NCI-H446 treated with DMSO at 0.1 percent for 48 hours (cell line): ENCODE data around the gene ANKS1B.
"Not testable (repeated sequence)": the region's sequence is repeated elsewhere in the genome, so short reads cannot be mapped to it uniquely, and the experiment has no call there.

Experiments used
- DNase-seq: peaks from one replicate; lab custom pipeline; 2025; lab: John Stamatoyannopoulos, UW

ANKS1B gene

GRCh38 chr12:98870504-98870903 is 1114.2 kb downstream of the ANKS1B start:
- no peak for DNase-seq

- no peak for DNase-seq
Observed at GRCh38 chr12:98869886-98870503, 1114.7 kb downstream of the ANKS1B start.

GRCh38 chr12:98868538-98868937 is 1116.2 kb downstream of the ANKS1B start:
- no peak for DNase-seq

DNA sequence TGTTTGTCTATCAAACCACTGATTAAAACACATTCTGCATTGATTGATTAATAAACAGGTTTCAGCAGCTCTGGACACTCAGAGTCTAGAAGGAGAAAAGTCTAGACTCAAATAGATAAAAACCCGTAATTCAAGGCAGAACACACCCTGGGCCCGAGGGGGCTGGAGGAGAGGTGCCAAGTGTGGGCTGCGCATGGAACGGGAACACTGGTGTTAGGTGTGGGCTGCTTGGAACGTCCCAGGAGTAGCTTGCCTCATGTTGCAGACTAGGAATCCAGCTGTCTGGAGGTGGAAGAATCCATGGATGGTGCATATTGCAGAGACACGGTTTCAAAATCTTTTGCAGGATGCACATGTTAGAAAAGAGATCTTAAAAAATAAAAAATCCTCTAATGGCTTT is 1116.7 kb downstream of the ANKS1B start:
- no peak for DNase-seq

GRCh38 chr12:98864363-98864762 is 1120.4 kb downstream of the ANKS1B start:
- no peak for DNase-seq

GRCh38 chr12:98863167-98863566 is 1121.6 kb downstream of the ANKS1B start:
- no peak for DNase-seq

GRCh38 chr12:98861251-98861650 is 1123.5 kb downstream of the ANKS1B start:
- DNase-seq: no peak

- no peak for DNase-seq
Observed at GRCh38 chr12:98856897-98857540, 1127.7 kb downstream of the ANKS1B start.

DNA sequence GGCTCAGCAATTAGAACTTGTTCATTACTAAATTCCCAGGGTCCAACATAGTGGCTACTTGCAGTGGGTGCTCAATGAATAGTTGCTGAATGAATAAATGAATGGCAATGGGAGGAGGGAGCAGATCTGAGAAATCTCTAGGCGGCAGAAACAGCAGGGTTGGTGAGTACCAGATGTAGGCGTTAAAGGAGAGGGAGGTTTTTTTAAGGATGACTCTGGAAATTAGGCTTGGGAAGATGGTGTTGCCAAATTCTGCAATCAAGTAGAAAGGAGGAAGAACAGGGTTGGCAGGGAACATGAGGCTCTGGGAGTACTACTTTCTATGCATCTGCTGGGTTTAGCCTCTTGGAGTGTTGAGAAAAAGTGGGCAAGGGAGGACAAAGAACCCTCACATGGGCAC is 1132.6 kb downstream of the ANKS1B start:
- peak; percentile 38 for DNase-seq

- DNase-seq: no peak
Observed at GRCh38 chr12:98847242-98847641, 1137.5 kb downstream of the ANKS1B start.

- no peak for DNase-seq
Observed at GRCh38 chr12:98845957-98846356, 1138.8 kb downstream of the ANKS1B start.

- DNase-seq: no peak
Observed at GRCh38 chr12:98840325-98840724, 1144.4 kb downstream of the ANKS1B start.

- DNase-seq: no peak
Observed at GRCh38 chr12:98838231-98838647, 1146.5 kb downstream of the ANKS1B start.

DNA sequence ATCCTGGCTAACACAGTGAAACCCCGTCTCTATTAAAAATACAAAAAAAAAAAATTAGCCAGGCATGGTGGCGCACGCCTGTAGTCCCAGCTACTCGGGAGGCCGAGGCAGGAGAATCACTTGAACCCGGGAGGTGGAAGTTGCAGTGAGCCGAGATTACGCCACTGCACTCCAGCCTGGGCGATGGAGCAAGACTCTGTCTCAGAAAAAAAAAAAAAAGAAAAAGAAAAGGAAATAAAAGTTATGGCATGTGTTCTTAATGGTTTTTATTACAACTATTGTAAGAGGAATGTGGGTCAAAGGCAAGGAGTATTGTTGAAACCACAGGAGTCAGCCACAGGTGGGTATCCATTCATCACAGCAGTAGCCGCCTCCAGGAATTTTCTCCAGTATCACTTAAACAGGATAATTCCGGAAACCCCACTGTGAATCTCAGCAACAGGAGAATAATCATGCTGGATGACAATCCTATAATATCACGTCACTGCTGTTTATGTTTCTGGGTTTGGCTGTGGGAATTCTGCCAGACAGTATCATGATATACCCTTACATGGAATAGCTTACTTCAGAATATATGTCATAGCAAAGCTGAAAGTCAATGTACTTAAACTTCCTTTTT is 1147.5 kb downstream of the ANKS1B start:
- not testable (repeated sequence) for DNase-seq

GRCh38 chr12:98830657-98831056 is 1154.1 kb downstream of the ANKS1B start:
- no peak for DNase-seq

- no peak for DNase-seq
Observed at GRCh38 chr12:98828802-98829600, 1155.7 kb downstream of the ANKS1B start.

DNA sequence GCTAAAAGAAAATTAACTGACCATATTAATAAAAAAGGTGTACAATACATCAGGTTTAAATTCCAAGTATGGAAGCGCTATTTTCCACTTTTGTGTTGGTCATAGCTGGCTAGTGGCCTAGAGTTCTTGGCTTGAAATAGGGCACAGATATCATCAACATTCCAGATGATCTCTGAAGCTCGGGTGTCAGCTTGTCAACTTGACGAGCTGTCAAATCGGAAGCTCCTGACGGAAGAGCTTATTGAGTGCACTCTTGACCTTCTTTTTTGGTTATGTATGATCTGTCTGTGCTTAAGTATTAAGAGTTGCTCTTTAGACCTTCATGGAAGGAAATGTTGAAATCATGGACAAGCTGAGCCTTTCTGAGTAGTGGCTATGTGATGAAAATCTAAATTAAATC is 1161.7 kb downstream of the ANKS1B start:
- no peak for DNase-seq

DNA sequence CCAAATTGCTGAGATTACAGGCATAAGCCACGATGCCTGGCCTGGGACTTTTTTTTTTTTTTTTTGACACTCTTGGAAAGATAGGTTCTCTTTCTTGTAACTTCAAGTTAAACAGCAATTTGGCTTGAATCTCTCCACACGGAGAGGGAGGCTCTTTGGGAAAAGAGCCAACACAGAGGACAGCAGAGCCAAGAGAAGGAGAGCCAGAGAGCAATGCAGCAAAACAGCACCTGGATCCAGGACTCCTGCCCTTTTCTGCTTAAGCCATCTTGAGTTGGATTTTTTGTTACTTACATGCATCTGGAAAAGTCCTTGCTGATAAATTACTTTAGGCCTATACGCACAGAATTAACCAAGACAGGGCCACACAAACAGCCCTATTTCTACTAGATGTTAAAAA is 1162.9 kb downstream of the ANKS1B start:
- DNase-seq: peak; percentile 56

DNA sequence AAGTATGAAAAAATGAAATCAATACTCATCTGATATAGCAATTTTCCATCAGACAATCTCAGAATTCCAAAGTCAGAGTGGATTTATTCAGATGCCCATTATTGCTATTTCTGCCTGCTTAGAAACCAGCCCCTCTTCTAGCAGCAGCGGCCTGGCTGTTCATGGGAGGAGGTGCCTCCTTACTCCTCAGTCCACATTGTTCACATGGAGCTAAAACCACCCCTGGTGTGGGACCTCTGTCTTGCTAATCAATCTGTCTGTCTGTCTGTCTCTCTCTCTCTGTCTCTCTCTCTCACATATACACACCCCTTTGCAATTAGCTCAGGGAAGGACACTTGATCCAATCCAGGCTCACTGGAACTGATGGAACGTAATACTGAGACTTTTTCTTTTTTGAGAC is 1163.5 kb downstream of the ANKS1B start:
- no peak for DNase-seq

DNA sequence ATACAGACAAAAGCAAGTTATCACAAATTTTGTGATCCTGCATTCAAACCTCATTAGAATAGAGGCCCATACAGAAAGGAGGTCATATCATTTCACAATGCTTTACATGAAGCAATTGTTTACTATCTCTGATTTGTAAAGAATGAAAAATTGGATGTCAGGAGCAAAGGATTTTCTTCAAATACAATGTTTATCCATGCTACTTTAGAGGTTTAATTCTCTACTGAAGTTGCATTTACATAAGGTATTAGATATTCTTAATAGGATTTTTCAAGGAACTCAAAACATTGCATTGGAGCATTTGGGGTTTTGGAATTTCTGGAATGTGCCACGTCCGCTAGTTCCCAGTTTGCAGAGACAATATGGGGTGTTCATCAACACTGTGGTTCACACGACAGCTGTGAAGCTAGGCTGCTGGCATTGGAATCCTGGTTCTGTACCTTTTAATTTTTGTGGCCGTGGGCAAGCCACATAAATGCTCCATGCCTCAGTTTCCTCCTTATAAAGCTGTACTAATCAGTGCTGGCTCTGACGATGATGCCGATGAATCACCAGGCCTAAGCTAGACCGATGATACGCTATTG is 1164.8 kb downstream of the ANKS1B start:
- no peak for DNase-seq

DNA sequence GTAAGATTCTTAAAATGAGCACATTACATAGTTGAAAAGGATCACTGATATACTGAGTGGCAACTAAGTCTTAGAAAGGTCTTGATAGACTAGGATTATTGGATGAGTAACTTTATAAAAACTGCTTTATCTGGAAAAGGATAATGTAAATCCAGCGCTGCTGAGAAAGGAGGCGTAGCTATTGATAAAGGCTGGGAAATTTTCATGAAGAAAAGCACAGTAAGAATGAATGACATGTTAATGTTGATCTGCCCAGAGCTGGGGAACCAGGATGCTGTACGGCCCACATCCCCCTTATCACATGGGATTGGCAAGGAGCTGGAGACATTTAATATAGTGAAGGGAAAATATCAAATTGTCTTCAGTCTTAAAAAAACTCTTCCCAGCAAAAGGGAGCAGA is 1165.7 kb downstream of the ANKS1B start:
- DNase-seq: no peak

- no peak for DNase-seq
Observed at GRCh38 chr12:98818239-98818638, 1166.5 kb downstream of the ANKS1B start.
